HG03457 (cell line): ENCODE measurements around the gene TBC1D7.

Source experiments
- ATAC-seq: cut with Tn5 transposase; IDR thresholded peaks from one replicate; pipeline ENCODE4 v1.9.1; 2021; ENCODE audit warnings: moderate number of reproducible peaks; ENCODE audit not compliant: unreplicated experiment

Gene TBC1D7

DNA sequence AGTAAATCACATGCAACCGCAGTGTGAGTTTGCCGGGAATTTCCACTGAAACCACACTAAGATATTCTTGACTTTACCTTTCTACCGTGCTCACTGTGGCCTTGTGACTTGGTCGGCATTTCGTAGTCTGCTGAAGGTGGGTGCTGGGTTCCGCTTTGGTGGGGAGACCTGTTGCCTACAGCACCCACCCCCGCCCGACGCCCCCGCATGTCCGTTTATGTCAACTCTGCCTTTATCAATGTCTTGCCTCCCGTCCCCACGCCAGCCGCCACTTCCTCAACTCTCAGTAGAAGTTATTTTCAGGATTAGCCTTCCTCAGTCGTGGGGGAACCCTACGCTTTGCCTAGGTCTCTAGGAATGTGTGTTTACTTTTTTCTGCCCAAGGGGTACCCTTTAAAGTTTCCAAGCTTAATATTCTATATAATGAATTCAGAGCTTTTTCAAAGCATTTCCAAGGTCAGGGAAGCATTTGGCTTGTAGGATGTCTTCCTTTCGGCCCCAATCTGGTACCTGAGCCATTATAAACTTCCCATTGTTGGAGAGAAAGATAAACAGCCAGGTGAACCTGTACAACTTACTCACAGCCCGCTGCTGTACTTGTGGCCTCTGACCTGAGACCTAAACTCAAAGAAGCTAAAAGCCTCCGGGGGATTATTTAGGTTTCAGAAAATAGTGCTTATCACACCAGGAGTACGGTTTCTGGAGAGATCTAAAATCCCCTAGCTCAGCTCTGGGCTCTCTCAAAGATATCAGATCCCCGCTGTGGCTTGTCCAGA is 54.2 kb downstream of the TBC1D7 start:
- peak; percentile 42 for ATAC-seq

DNA sequence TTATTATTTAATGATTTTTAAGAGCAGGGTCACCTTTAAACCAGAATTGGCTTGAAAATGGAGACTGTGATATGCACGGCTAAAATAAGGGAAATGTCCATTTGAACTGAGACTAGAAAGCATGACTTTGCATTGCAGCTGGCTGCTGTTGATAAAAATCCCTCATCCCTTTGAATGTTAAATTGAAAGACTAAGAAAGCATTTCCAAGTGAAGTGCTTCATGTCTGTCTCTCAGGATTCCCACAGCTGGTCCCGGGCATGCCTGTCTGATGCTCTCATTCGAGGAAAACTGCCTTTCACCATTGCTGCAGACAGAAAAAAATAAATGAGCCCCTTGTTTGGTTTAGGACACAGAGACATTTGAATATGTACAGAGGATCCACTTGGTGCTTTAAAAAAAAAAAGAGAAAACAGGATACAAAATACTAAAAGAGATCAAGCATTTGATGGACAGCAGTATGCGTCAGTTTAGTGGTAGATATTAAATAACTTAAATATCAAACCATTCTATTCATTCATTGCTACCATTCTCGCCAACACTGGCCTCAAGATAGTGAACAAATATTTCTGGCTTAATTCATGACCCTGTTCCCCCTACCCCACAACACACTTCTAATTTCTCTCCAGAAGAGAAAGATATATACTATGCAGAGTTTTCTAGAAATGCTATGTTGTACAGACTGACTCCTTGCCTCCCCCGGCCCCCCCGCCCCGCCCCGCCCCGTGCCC is 55.0 kb downstream of the TBC1D7 start:
- ATAC-seq: no peak

DNA sequence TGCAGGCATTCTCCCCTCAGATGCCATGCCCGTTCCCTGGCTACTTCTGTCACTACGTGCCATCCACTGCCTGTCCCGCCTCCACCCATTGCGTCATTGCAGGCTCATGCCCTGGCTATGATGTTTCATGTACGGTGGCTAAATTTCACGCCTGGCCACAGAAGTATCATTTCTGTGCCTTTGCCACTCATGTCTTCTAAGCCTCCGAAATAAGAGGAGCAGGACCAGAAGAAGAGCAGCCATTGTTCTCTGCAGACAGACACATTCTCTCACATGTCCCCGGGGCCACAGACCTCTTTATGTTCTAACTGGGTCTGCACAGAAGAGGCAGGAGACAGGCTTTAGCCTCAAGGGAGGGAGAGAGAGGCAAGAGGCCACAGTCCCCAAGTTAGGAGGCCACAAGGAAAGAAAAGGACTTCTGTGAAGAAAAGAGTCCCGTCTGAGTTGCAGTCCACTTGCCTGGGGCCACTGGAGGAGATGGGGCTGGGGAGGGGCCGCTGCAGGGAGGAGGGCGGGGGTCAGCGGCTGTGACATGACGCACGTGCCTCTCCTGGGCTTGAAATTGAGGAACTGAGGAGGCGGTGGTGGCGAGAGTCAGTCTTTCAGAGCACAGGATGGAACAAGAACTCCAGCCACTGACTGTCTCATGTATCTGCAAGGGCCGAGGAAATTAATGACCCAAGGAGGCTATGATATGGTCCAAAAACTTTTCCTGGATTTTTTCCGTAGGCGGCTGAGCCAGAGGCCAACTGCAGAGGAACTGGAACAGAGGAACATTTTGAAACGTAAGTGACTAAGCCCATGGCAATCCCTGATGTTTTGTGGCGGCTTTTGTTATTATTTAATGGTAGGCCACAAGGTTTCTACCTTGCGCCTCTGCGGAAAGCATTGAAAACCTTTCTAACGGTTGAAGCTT is 55.9 kb downstream of the TBC1D7 start:
- peak; percentile 47 for ATAC-seq

DNA sequence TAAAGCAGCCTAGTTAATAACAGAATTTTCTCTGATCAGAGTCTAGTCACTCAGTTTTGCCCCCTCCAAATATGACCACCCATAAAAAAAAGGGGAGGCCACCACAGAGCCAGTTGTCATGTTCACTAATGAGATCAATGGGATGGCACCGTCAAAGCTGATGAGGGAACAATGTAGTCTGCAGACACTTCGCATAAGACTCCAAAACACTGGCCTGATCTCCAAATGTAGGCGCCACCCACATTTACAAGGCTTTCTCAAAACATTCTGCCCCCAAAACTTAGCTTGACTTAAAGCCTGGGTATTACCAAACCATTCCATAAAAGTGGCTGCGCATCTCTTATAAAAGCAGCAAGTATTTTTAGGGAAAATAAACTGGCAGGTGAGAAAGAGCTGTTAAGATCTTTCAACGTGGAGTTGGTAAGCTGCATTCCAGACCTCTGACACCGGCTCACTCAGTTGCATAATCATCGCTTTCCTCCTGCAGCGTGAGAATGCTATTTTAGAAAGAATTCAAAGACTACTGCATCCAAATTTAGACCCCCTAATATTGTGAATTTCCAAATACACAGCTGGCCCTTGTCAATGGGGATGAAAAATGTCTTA is 59.3 kb downstream of the TBC1D7 start:
- no peak for ATAC-seq

DNA sequence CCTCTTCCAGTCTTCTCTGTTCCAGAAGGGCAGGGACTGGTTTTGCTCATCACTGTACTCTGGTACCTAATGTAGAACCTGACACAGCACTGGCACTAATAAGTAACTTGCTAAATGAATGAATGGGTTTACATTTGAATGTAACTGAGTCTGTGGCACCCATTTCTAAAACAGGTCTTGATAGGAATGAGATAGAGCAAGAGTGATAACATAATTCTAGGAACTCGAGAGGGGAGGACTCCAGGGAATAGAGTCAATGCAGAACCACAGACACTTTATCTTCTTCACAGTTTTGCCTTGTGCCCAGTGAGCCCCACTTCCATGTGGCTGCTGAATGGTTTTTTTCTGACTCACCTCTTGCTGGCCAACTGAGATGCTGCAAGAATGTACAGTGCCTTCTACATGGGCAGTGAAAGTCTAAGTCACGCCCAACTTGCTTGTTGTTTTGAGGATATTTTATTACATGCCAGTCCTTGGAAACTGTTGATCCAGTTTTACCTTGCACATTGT is 61.1 kb downstream of the TBC1D7 start:
- no peak for ATAC-seq

DNA sequence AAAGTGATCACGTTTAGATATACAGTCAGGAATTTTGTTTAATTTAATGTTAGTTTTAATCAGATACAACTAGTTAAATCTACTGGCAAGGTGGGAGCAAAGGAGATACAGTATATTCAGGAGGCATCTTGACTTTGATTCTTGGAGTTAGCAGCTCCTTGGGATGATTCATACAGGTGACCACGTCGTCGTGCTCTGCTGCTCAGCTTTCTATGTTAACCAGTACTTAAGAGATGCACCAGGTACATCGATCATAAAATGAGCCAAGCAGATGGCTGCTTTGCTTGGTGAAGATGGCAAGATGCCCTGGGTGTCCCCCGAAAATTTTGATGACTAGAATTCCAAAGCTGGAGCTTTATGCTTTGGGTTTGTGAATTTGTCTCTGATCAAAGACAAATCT is 64.7 kb downstream of the TBC1D7 start:
- ATAC-seq: no peak

DNA sequence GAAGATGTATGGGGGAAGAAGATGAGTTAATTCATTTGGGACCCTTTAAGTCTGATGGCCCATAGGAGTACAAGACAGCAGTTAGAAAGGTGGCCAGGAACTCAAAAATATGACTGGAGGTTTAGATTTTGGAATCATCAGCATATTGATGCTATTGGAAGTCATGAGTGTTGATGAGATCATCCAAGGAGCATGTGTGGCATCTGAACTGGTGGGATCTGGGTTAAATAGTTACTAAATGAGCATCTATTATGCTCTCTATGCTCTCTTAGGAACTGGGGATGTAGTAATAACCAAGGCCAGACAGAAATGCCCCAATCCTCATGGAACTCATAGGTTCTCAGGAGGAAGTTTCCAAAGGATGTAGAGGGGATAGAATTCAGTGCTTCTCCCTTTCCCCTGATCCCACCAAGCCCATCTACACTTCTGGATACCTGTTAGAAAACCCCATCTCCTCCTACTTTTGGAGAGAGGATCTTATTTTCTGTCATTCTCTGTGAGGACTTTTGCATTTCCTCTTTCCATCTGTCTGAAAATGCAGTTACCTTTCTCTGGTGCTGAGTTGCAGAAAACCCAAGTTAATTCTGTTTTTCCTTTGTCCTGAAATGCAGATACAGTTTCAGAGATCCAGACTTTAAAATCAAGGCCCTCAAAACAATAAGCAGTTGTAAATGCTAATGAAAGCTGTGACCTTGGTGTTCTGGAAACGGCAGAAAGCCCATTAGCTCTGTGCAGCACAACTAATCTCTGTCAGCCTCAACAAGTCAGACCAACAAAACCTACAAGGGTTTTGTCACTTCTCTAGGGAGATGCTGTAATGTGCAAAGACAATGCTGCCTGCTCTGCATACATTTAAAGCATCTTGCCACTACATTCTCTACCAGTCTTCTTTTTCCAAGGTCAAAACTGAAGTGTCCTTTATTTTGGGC is 65.8 kb downstream of the TBC1D7 start:
- ATAC-seq: no peak

DNA sequence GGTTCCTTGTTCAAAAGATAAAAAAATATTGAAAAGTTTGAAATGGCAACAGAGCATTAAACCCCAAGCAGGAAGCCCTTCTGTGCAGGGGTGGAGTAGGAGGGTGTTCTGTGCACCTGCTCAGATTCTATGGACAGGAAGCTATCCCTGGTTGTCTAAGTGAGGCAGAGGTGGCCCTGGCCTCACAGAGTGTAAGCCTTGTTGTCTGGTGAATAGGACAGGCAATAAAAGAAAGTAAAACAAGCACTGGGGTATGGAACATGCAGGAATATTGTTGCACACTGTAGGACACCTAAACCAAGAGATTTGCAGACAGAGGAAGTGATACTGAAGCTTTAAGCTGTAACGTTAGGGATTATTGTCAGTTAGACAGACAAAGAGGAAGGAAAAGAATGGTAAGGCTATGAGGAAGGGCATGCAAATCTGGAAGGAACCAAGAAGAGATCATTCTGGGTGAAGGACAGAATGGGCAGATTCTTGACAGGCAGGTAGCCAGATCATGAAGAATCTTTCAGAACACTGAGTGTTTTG is 66.8 kb downstream of the TBC1D7 start:
- ATAC-seq: peak; percentile 60

DNA sequence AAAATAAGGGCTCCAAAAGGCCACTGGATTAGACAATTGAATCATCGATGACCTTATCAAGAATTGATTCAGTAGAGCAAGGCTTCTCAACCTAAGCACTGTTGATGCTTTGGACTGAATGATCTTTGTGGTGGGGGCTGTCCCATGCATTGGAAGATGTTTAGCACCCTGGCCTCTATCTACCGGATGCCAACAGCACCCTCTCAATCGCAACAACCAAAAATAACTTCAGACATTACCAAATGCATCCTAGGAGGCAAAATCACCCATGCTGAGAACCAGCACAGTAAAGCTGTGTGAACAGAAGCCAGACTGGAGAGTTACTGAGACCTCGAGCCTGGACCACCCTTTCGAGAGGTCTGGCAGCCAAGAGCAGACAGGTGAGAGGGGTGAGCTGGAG is 67.5 kb downstream of the TBC1D7 start:
- no peak for ATAC-seq

DNA sequence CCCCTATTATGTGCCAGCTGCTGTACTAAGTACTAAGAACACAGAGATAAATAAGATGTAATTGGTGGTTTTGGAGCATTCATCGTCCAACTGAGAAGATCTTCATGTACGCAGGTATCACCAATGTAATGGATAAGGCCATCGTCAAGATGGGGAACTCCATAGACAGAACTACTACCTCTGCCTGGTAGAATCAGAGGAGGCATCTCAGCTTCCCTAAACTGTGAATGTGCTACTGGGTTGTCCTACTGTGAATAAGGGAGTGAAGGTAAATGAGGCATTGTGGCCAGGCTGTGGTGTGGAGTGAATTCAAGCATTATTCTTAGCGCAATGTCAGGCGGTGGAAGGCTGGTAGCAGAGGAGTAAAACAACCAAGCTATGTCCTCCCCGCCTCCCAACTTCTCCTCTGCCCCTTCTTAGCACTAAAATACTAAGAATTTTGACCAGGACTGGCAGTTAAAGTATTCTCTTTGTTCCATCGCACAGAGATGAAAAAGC is 68.2 kb downstream of the TBC1D7 start:
- ATAC-seq: no peak

DNA sequence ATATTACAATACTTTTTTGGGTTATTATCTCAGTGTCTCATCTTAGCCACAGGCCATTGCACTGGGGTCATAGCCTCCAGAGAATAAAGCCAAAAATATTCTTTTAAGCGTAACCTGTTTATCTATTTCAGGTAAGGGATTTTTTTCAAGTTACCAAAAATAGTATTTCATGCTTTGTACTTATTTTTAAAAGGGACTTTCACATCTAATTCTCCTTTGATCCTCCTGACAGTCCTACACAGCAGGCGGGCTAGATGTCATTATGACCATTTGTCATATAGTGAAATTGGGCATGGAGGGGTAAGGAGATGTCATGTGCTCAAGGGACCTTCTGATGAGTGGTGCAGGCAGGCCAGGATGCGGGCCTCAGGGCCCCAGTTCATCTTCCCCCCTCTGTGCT is 68.9 kb downstream of the TBC1D7 start:
- ATAC-seq: no peak

DNA sequence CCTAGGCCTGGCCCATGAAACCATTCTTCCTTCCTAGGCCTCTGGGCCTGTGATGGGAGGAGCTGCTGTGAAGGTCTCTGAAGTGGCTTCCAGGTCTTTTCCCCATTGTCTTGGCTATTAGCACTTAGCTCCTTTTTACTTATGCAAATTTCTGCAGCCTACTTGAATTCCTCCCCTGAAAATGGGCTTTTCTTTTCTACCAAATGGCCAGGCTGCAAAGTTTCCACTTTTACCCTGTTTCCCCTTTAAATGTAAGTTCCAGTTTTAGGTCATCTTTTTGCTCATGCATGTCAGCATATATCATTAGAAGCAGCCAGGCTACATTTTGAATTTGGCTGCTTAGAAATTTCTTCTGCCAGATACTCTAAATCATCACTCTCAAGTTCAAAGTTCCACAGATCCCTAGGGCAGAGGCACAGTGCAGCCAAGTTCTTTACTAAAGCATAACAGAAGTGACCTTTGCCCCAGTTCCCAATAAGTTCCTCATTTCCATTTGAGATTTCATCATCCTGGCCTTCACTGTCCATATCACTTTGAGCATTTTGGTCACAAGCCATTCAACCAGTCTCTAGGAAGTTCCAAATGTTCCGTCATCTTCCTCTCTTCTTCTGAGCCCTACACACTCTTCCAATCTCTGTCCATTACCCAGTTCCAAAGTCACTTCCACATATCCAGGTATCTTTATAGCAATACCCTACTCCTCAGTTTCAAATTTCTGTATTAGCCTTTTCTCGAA is 71.9 kb downstream of the TBC1D7 start:
- ATAC-seq: no peak
